GM18502 (cell line): ENCODE results near the gene TMEM178B.

Experiments used
- ATAC-seq: cut with Tn5 transposase; IDR thresholded peaks from one replicate; pipeline ENCODE4 v1.9.1; 2021; ENCODE audit warnings: mild to moderate bottlenecking; ENCODE audit not compliant: unreplicated experiment, poor library complexity

The TMEM178B gene

DNA sequence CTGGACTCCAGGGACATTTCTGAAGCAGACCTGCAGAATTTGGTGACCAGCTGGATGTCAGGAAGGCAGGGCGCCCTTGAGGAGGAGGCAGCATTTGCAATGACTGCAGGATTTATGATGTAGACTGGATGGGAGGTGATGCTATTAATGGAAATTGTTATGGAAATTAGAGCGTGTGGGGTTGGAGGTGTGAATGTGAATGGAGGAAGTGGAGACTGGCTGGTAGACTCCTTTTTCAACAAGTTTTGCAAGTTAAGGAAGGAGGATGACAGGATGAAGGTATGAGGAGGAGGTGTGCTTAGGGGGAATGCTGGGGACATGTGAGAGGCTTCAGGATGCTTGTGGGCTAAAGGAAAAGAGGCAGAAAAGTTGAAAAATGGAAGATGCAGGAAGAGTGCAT is 137.0 kb downstream of the TMEM178B start:
- no peak for ATAC-seq

GRCh38 chr7:141213226-141213625 is 139.4 kb downstream of the TMEM178B start:
- ATAC-seq, result no peak

- no peak for ATAC-seq
Observed at GRCh38 chr7:141217938-141218337, 144.1 kb downstream of the TMEM178B start.

DNA sequence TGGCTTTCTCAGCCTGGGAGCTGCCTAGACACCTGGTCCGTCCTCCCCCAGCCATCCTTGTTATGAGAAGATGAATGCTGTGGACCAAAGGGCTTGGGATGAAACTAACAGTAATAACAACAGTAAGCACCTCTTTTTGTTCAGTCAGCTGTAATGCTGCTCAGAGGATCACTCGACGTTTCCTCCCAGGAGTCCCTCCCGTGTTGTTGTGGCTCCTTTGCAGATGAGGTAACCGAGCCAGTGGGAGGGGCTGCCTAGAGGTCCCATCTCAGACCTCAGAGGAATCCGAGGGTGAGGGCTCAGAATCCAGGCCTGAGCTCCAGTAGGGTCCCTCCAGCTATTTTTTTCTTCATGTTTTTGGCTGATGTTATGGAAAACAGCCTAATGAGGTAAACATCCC is 145.1 kb downstream of the TMEM178B start:
- no peak for ATAC-seq

DNA sequence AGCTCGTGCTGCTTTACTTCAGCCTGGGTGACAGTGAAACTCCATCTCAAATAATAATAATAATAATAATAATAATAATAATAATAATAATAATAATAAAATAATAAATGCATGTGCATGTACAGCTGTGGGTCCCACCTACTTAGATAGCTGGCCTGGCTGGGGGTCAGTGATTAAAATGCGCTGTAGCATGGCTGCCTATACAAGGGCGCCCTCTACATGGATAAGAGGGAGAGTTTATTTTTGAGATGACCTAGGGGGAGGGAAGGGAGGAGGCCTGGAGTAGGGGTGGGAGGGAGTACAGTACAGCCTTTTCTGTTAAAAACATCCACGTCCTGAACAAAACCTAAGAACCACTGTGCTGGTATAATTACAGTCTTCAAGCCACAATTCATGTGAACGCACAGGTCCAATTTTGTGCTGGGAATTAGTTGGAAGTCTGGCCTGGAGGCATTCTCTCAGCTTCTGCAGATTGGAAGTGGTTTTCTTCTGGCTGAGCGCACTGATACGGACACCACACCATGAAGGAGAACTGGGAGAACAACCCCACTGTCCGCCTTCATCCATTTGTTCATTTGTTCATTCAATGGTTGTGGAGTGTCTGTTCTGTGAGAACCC is 146.5 kb downstream of the TMEM178B start:
- ATAC-seq, result no peak

GRCh38 chr7:141221007-141221612 is 147.2 kb downstream of the TMEM178B start:
- no peak for ATAC-seq

- no peak for ATAC-seq
Observed at GRCh38 chr7:141225916-141226618, 152.2 kb downstream of the TMEM178B start.

DNA sequence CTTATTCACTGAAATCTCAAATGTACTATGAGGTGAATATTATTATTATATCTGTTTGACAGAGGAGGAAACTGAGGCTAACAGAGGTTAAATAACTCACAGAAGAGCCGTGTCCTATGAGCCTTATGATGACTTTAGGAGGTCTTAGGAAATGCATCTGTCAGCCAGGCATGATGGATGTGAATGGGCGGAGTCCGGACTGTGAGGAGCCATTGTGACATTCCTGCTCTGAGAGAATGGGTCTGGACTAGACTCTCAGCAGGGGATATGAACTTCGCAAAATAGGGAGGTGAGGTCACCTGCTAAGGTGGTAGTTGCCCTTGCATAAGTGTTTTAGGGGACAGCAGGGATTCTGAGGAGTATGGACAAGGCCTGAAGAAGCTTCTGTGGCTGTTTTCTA is 153.6 kb downstream of the TMEM178B start:
- ATAC-seq, result no peak

GRCh38 chr7:141228482-141228881 is 154.6 kb downstream of the TMEM178B start:
- no peak for ATAC-seq

GRCh38 chr7:141231018-141231792 is 157.3 kb downstream of the TMEM178B start:
- no peak for ATAC-seq

GRCh38 chr7:141232286-141233051 is 158.6 kb downstream of the TMEM178B start:
- no peak for ATAC-seq

DNA sequence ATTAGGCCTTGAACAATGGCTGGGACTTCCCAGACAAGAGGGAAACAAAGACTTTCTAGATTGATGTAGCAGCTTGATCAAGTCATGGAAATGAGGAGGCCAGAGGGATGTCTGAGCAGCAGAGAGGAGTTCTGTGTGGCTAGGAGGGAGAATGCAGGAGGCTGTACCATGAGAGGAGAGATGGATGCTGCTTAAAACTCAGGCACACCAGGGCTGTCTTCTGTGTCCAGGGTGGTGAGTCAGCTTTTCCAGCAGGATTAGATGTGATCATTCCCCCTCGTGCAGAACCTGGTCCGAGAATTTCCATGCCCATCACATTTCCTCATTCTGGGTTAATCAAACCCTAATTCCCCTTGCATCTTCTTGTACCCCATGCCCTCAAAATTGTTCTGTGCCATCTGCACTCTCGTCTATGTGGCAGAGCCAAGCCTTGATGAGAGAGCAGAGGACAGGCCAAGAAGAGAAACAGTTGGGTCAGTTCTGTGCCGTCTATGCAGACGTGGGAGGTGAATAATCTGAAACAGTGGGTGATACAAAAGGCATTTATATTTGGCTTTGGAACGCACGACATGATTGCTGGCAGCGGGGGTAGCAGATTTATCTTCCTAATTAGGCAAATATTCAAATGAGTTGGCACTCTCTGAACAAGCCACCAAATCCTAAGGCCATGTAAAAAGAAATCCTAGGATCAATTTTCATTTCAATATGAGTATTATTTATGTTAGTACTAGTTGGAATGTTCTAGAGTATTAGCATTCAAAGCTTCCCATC is 160.7 kb downstream of the TMEM178B start:
- no peak for ATAC-seq

- no peak for ATAC-seq
Observed at GRCh38 chr7:141235656-141236055, 161.8 kb downstream of the TMEM178B start.

DNA sequence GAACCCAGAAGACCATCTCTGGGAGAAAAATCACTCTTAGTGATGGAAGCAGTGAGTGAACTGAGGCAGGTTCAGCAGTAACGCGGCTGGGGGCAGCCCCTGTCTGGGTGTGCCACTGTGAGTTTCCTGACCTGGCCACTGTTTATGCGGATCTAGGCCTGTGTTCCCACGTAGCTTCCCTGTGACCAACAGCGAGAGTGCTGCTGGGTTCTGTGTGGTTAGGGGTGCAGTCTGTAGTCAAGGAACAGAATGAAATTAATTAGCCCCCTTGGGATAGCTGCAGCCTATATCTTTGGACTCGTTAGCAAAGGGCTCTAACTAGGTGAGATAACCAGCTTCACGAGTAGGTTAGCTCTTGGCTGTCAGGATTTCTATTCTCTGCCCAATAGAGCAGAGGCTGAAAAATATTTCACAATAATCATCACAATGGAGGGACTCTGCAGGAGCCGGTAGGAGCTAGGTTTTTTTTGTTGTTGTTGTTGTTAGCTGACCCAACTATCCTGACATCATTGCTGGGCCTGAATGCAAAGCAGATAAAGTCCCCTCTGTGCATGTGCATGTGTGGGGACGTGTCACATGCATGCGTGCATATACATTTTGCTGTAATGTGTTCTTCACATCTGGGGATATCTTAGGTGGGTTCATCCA is 164.9 kb downstream of the TMEM178B start:
- ATAC-seq, result no peak

GRCh38 chr7:141239661-141240060 is 165.8 kb downstream of the TMEM178B start:
- no peak for ATAC-seq

GRCh38 chr7:141242568-141242967 is 168.7 kb downstream of the TMEM178B start:
- no peak for ATAC-seq

GRCh38 chr7:141243368-141243767 is 169.5 kb downstream of the TMEM178B start:
- no peak for ATAC-seq

DNA sequence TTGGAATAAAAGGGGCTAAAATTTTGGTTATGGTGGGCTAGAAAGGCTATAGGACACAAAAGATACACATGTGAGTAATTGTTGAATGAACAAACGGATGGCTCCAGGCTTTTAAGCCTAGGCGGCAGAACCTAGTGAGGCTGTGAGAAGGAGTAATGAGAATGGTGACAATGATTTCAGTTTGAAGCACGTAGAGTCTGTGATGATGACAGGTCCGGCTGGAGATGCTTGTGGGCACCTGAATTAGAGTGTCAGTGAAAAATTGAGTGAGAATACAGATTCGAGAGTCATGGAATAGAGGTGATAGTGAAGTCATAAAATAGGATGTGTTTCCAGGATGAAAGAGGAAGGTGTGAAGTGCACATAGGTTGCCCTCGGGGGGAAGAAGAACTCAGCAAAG is 170.6 kb downstream of the TMEM178B start:
- no peak for ATAC-seq

- ATAC-seq, result no peak
Observed at GRCh38 chr7:141246426-141246825, 172.6 kb downstream of the TMEM178B start.
